Measurements from ENCODE around the gene HLF.
A peak's percentile ranks its signal among the peaks of the same experiment; 100 is the strongest.

Gene HLF

GRCh38 chr17:55274355-55275255 is 9.8 kb downstream of the HLF start:
- DNase-seq (ENCODE audit: low read depth in 2 of 2), result no peak

DNA sequence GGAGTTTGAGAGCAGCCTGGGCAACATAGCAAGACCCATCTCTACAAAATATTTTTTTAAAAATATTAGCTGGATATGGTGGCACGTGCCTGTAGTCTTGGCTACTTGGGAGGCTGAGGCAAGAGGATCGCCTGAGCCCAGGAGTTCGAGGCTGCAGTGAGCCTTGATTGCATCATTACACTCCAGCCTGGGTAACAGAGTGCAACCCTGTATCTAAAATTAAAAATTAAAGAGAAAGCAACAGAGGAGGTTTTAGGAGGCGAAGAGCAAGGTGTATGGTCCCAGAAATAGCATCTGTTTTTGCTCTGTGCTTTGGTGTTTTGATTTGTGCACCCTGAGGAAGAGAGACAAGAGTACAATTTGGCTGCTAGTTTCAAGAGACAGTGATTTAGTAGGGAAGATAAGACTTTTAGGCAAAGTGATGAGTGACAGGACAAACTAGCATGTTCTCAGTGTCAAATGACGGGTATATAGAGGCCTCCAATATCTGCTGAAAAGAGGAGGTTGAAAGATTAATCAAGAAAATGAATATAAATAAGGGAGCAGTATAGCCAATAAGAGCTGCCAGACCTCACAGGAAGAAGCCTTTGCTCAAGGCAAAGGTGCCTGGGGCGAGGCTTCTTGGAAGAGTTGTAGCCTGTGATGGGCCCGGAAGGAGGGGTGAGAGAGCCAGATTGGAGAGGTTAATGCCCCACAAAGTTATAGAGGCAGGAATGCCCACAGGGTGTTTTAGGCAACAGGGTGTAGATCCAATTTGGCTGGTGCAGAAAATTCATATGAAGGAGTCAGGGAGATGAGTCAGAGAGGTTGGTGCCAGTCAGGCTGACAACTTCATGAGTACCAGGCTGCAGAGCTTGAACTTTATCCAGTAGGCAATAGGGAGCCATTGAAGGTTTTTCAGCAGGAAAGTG is 11.4 kb downstream of the HLF start:
- no peak for DNase-seq (ENCODE audit: low read depth in 2 of 2)

- no peak for DNase-seq (ENCODE audit: low read depth in 2 of 2)
Measured at GRCh38 chr17:55278173-55278961, 13.6 kb downstream of the HLF start.

GRCh38 chr17:55279203-55279602 is 14.4 kb downstream of the HLF start:
- DNase-seq (ENCODE audit: low read depth in 2 of 2), result no peak

GRCh38 chr17:55279788-55280187 is 15.0 kb downstream of the HLF start:
- no peak for DNase-seq (ENCODE audit: low read depth in 2 of 2)

DNA sequence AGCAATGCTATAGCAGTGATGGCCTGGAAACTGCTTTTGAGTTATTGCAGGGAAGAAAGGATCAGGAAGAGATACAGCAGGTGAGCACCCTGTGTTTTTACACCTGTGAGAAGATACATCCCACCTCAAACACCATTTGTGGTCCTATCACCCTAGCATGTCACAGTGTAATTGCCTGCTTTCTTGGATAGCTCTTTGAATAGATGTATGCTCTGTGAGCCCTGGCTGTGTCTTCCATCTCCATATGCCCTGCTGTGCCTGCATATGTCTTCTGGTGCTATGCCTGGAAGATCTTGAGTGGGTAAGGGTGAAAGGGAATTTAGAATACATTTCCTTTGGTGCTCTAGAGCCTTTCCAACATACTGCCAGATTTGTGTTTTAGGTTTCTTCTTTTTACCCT is 15.5 kb downstream of the HLF start:
- no peak for DNase-seq (ENCODE audit: low read depth in 2 of 2)

- DNase-seq (ENCODE audit: low read depth in 2 of 2), result no peak
Measured at GRCh38 chr17:55281649-55282378, 17.1 kb downstream of the HLF start.

GRCh38 chr17:55282379-55282702 is 17.6 kb downstream of the HLF start:
- DNase-seq (ENCODE audit: low read depth in 2 of 2), result no peak

DNA sequence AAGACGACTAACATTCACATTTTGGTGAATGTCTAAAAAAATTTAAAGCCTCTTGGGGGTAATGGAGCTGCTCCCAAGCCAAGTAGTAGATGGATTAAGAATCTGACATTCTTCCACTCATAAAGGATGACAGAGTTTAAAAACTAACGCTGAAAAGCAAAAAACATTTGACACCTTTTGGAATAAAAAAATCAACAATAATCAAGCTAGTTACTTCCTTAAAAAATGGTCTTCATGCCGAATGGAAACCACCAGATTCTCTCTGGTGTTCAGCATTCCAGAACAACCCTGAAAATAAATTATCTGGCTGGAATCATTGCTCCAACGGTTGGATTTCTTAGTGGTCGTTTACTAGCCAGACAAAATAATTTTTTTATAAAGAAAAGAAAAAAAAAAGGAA is 18.0 kb downstream of the HLF start:
- DNase-seq (ENCODE audit: low read depth in 2 of 2), result no peak

GRCh38 chr17:55283256-55283965 is 18.7 kb downstream of the HLF start:
- DNase-seq (ENCODE audit: low read depth in 2 of 2), result no peak

DNA sequence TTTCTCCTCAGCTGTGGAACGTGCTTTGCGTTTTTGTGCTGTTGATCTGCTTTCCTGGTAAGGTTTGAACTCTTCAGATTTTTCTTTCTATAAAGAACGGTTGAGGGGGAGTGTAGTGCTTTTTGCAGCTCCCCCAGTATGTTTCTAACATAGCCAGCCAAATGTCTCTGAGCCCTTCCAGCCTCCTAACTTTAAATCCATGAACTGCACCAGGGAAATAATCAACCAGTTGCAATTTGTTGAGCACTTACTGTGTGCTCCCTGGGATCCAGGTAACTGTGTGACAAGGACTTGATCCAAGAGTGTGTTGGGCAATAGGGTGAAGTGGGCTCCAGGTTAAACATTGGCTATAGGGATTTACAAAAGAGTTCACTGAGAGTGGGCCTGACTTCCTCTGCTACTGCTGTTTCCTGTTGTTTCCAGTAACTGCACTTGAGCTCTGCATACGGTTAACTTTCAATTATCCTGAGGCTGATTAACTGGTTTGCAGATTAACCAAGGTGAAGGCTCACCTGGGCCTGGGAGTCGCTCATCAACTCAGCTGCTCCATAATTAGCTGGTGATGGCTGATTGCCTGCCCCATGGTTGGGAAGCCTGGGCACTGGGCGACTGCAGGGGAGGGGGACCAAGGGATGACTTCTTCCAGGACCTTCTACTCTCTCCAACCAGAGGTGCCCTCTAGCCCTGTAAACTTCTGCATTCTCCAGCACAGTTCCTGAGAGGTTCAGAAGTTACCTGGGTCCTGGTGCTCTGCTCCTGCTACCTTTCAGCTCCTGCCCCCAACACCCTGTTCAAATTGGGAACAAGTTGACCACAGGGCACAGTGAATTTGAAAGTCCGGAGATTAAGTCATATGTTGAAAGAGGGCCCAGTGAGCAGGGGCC is 19.5 kb downstream of the HLF start:
- no peak for DNase-seq (ENCODE audit: low read depth in 2 of 2)

DNA sequence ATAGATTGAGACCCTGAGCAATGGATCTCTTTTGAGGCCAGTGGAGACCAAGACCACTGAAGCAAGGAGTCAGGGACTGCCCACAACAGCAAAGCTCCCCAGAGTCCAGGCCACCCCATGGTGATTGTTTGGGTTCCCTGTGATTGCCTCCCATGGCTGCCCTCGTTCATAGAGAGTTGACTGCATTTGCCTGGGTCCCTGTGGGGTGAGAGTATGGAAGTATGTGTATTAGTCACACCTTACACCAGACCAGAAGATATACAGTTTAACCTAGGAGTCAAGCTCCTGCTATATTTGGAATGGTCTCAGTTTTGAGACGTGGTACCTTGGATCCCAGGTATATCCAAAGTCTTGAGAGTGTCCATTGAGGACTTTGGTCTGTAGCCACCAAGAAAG is 20.2 kb downstream of the HLF start:
- DNase-seq (ENCODE audit: low read depth in 2 of 2), result no peak

DNA sequence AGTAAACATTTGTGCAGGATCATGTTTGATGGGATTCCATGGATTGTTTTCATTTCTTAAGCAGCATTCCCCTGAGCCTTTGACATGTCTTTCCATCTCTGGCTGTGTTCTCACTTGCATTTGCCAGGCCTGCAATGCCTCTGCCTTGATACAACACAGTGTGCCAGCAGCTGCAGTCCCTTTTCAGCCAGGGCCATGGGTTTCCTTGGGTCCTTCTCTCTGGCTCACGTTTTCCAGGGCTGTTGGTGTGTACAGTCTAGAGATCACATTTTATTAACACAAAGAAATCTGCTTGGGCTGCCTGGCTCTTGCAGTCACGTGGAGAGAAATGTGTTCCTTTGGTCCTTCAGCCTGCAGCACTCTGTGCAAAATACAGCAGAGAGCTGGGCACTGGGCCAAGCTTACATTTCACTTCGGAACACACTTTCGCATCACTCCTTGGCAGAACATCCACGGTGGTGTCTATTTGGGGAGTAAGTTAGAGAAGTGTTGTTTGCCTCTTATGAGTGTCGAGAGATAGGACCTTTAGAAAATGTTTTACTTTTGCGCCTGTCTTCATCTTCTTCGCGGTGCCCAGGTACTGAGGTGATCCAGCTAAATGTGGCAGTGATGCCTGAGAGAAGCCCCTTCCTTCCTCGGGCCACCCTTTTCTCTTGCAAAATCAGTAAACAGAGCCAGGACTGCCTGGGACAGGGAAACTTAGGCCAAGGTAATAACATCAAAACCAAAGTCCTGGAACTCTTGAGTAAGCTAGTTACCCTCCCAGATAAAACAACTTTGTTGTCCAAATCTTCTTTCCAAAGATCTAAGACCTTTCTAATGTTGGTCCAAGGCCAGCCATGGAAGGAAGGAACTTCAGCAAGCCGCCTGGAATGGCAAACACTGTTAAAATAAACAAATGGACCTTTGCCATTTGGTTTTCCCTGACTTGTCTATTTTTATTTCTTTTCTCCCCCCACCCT is 20.9 kb downstream of the HLF start:
- DNase-seq (ENCODE audit: low read depth in 2 of 2), result peak in 1 of 2 experiments; percentile 20

GRCh38 chr17:55286681-55287589 is 22.2 kb downstream of the HLF start:
- no peak for DNase-seq (ENCODE audit: low read depth in 2 of 2)

DNA sequence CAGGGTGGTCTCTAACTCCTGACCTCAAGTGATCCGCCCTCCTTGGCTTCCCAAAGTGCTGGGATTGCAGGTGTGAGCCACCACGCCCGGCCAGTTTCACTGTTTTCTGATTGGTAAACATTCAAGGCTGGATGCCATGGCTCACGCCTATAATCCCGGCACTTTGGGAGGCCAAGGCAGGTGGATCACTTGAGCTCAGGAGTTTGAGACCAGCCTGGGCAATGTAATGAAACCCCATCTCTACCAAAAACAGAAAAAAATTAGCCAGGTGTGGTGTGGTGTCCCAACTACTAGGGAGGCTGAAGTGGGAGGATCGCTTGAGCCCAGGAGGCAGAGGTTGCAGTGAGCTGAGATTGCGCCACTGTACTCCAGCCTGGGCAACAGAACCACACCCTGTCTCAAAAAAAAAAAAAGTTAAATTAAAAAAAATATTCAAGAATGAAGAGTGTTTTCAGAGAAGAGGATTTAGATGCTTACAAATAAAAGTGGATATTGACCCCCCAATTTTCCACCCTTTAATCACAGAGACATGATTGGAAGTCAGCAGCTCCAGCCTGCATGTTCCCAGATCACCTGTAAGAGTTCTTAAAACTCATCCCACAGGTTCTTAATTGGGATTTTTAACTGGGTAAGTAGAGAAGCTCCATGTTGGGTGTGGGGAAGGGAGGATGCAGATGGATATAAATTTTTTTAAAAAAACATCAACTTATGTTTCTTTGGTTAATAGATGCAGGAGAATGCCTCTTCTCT is 23.8 kb downstream of the HLF start:
- no peak for DNase-seq (ENCODE audit: low read depth in 2 of 2)

DNA sequence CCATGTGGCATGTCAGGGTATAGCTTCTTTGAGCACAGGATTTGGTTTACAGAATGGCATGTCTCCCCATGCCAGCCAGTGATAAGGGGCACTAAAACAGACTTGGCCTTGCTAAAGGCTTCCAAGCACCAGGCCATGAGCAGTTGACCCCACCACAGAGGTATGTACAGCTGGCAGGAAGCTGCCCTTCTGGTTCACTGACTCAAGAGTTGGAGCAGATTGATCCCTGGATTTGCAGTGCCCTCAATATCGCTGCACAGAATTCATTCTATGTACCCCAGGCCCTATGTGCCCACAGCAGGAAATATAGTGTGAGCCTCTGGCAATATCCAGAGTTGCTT is 24.3 kb downstream of the HLF start:
- DNase-seq (ENCODE audit: low read depth in 2 of 2), result no peak

DNA sequence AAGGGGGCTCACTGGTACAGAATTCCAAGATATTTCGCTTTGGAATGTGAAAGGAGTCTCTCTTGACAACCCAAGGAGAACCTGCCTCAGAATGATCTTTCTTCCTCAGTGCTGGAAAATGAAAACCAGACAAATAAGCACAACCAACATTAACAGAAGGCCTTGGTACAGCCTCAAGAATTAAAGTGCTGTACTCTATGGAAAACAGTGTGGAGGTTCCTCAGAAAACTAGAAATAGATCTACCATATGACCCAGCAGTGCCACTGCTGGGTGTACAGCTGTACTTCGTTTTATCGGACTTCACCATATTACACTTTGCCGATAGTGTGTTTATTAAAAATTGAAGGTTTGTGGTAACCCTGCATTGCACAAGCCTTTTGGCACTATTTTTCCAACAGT is 25.2 kb downstream of the HLF start:
- no peak for DNase-seq (ENCODE audit: low read depth in 2 of 2)
